Liver (tissue), 9 donors: ENCODE data around the gene NEURL1. TPM values are rescaled to one million over a fixed set of nuclear protein-coding genes. Genes with fewer than 3 reads are reported as not detected.

Source experiments
- DNase-seq: peaks from one replicate; pipeline ENCODE4 v3.0.0-alpha.2; 2017; ENCODE audit warnings: low spot score
- H3K27ac ChIP-seq, 2 donors: one replicate each; pipeline ENCODE4 v1.7.0; 2013; ENCODE audit warnings: inconsistent platforms in 2 of 2, low read length in 2 of 2, control low read depth in 1 of 2, low read depth in 1 of 2, mild to moderate bottlenecking in 1 of 2
- H3K27me3 ChIP-seq, 4 donors: one replicate each; pipeline versions ENCODE4 v1.6.1 to v1.7.0; 2013; ENCODE audit warnings: low read length in 3 of 4, inconsistent platforms in 1 of 4, mild to moderate bottlenecking in 1 of 4, moderate library complexity in 1 of 4; ENCODE audit not compliant: control insufficient read depth in 4 of 4, insufficient read depth in 4 of 4
- H3K36me3 ChIP-seq, 4 donors: one replicate each; pipeline versions ENCODE4 v1.6.1 to v1.7.0; 2013; ENCODE audit warnings: low read length in 3 of 4, mild to moderate bottlenecking in 3 of 4, low read depth in 1 of 4, moderate library complexity in 1 of 4; ENCODE audit not compliant: control insufficient read depth in 4 of 4, insufficient read depth in 3 of 4
- H3K4me1 ChIP-seq, 4 donors: one replicate each; pipeline versions ENCODE4 v1.6.1 to v1.7.0; 2013; ENCODE audit warnings: low read length in 3 of 4, mild to moderate bottlenecking in 3 of 4, moderate library complexity in 1 of 4; ENCODE audit not compliant: control insufficient read depth in 4 of 4, insufficient read depth in 4 of 4
- H3K4me3 ChIP-seq, 3 donors: one replicate each; pipeline versions ENCODE4 v1.6.1 to v1.7.0; 2013; ENCODE audit warnings: low read length in 3 of 3, control low read depth in 1 of 3, low read depth in 1 of 3, mild to moderate bottlenecking in 1 of 3
- H3K9ac ChIP-seq, 2 donors: one replicate each; pipeline ENCODE4 v1.7.0; 2013; ENCODE audit warnings: low read length in 2 of 2, mild to moderate bottlenecking in 2 of 2, moderate library complexity in 2 of 2, control low read depth in 1 of 2, low read depth in 1 of 2
- H3K9me3 ChIP-seq, 4 donors: one replicate each; pipeline versions ENCODE4 v1.6.1 to v1.7.0; 2013; ENCODE audit warnings: low read length in 3 of 4; ENCODE audit not compliant: control insufficient read depth in 4 of 4
- ATF3 ChIP-seq: IDR thresholded peaks from 2 replicates; pipeline ENCODE4 v1.6.1; 2016; ENCODE audit warnings: antibody characterized with exemption
- CTCF ChIP-seq: fragments of 150-350 bp; IDR thresholded peaks from 2 replicates; pipeline ENCODE4 v1.5.1; 2017; ENCODE audit warnings: improper control_type of control experiment, low read depth, low read length; ENCODE audit not compliant: missing input control
- EGR1 ChIP-seq, 2 donors: IDR thresholded peaks; 2 replicates each; pipeline ENCODE4 v1.6.1; 2016 to 2018; ENCODE audit warnings: antibody characterized with exemption in 2 of 2, low read depth in 2 of 2
- FOXA1 ChIP-seq: IDR thresholded peaks from 2 replicates; pipeline ENCODE4 v1.6.1; 2016; ENCODE audit warnings: antibody characterized with exemption
- FOXA2 ChIP-seq: IDR thresholded peaks from 2 replicates; pipeline ENCODE4 v1.6.1; 2016; ENCODE audit warnings: antibody characterized with exemption
- GABPA ChIP-seq, 2 donors: IDR thresholded peaks in 1 of 2; conservative IDR thresholded peaks in 1 of 2; 2 replicates each; pipeline ENCODE4 v1.6.1; 2016; ENCODE audit warnings: antibody characterized with exemption in 2 of 2, mild to moderate bottlenecking in 1 of 2, moderate library complexity in 1 of 2
- HNF4A ChIP-seq, 2 donors: conservative IDR thresholded peaks; 2 replicates each; pipeline ENCODE4 v1.6.1; 2016; ENCODE audit warnings: antibody characterized with exemption in 2 of 2, mild to moderate bottlenecking in 2 of 2
- HNF4G ChIP-seq: IDR thresholded peaks from 2 replicates; pipeline ENCODE4 v1.6.1; 2016; ENCODE audit warnings: antibody characterized with exemption
- MAX ChIP-seq: IDR thresholded peaks from 2 replicates; pipeline ENCODE4 v1.6.1; 2016; ENCODE audit warnings: antibody characterized with exemption
- NR2F2 ChIP-seq: IDR thresholded peaks from 2 replicates; pipeline ENCODE4 v1.6.1; 2016; ENCODE audit warnings: antibody characterized with exemption
- RAD21 ChIP-seq, 2 donors: IDR thresholded peaks; 2 replicates each; pipeline ENCODE4 v1.6.1; 2016; ENCODE audit warnings: antibody characterized with exemption in 2 of 2, mild to moderate bottlenecking in 2 of 2
- REST ChIP-seq: IDR thresholded peaks from 2 replicates; pipeline ENCODE4 v1.6.1; 2016; ENCODE audit warnings: antibody characterized with exemption, mild to moderate bottlenecking
- RXRA ChIP-seq, 2 donors: IDR thresholded peaks; 2 replicates each; pipeline ENCODE4 v1.6.1; 2017 to 2018; ENCODE audit warnings: antibody characterized with exemption in 2 of 2, mild to moderate bottlenecking in 1 of 2
- TAF1 ChIP-seq: conservative IDR thresholded peaks from 2 replicates; pipeline ENCODE4 v1.6.1; 2016; ENCODE audit warnings: antibody characterized with exemption, mild to moderate bottlenecking
- YY1 ChIP-seq: IDR thresholded peaks from 2 replicates; pipeline ENCODE4 v1.6.1; 2016; ENCODE audit warnings: antibody characterized with exemption, mild to moderate bottlenecking
- ZBTB33 ChIP-seq: IDR thresholded peaks from 2 replicates; pipeline ENCODE4 v1.6.1; 2016; ENCODE audit warnings: antibody characterized with exemption
- WGBS: extraction: QIAGEN DNeasy Blood & Tissue Kit; methylation state at CpG from one replicate; pipeline ENCODE4 v1.1.7; 2013; 5-methylcytosine and 5-hydroxymethylcytosine counted together
- polyA plus RNA-seq, 2 donors: library from polyadenylated mRNA; stranded (reverse) in 1 of 2; unstranded in 1 of 2; fragments of 200-250 nt in 1 of 2; fragments of >200 nt in 1 of 2; fragmentation: Nextera tagmentation in 1 of 2; extraction: Ambion mirVana in 1 of 2; gene quantifications; one replicate each; pipeline versions ENCODE4 v1.2.1 to v1.2.3, GENCODE V29; 2013 to 2015
- total RNA-seq, 2 donors: library from RNA; depleted of rRNA; stranded (reverse); fragments of >200 nt; gene quantifications; one replicate each; pipeline ENCODE4 v1.2.3, GENCODE V29; 2014
- donor health status: healthy.
- donor health status: healthy.
- donor health status: healthy.
- donor health status: healthy.
- donor health status: healthy.

Gene NEURL1
- total and polyA plus RNA-seq, 4 donors, result 0.11 to 3.9 (median 0.74) TPM

- H3K4me1 ChIP-seq, result peaks cover 2 to 19% (median 9%) of the 10 kb centered on the region in 4 donors
- no peak overlapping the region for H3K9ac ChIP-seq
- peaks cover 0 to 4% (median 0%) of the 10 kb centered on the region in 4 donors for H3K9me3 ChIP-seq
- H3K36me3 ChIP-seq, result peaks cover 0 to 1% (median 0%) of the 10 kb centered on the region in 4 donors
- H3K4me3 ChIP-seq, result no peak overlapping the region
- 92% methylated on average over 13 of the region's 13 CpGs for WGBS
- no peak for TF ChIP-seq NR2F2
- no peak for TF ChIP-seq HNF4A (conservative IDR thresholded peaks at IDR 0.05)
- TF ChIP-seq RAD21 (IDR thresholded peaks at IDR 0.05), result no peak
- TF ChIP-seq ZBTB33, result no peak
- no peak for TF ChIP-seq MAX
- TF ChIP-seq GABPA (IDR thresholded peaks at IDR 0.05 in 1 of 2, conservative IDR thresholded peaks at IDR 0.05 in 1 of 2), result no peak
- no peak for TF ChIP-seq YY1
- TF ChIP-seq HNF4G, result no peak
- TF ChIP-seq FOXA1, result no peak
- TF ChIP-seq EGR1 (IDR thresholded peaks at IDR 0.05; ENCODE audit: low read depth in 2 of 2), result no peak
- no peak for TF ChIP-seq FOXA2
- TF ChIP-seq CTCF, result no peak
- TF ChIP-seq RXRA (IDR thresholded peaks at IDR 0.05), result no peak
- TF ChIP-seq ATF3, result no peak
- TF ChIP-seq TAF1, result no peak
- no peak overlapping the region for H3K27ac ChIP-seq
- no peaks in the 10 kb centered on the region for H3K27me3 ChIP-seq
- no peak for DNase-seq
Measured at GRCh38 chr10:103582331-103583123, 89.0 kb downstream of the NEURL1 start.

GRCh38 chr10:103583871-103584215 is 90.3 kb downstream of the NEURL1 start:
- no peak overlapping the region for H3K9ac ChIP-seq
- peaks cover 0 to 8% (median 5%) of the 10 kb centered on the region in 4 donors for H3K4me1 ChIP-seq
- peaks cover 0 to 3% (median 0%) of the 10 kb centered on the region in 4 donors for H3K36me3 ChIP-seq
- H3K27ac ChIP-seq, result no peak overlapping the region
- TF ChIP-seq FOXA1, result no peak
- TF ChIP-seq RAD21 (IDR thresholded peaks at IDR 0.05), result no peak
- no peak for TF ChIP-seq GABPA (IDR thresholded peaks at IDR 0.05 in 1 of 2, conservative IDR thresholded peaks at IDR 0.05 in 1 of 2)
- no peak for TF ChIP-seq EGR1 (IDR thresholded peaks at IDR 0.05; ENCODE audit: low read depth in 2 of 2)
- no peak for TF ChIP-seq RXRA (IDR thresholded peaks at IDR 0.05)
- TF ChIP-seq REST, result no peak
- no peaks in the 10 kb centered on the region for H3K27me3 ChIP-seq
- H3K4me3 ChIP-seq, result peak overlapping the region in 1 of 3 donors; percentile 42
- no peak for DNase-seq
- peaks cover 0 to 4% (median 0%) of the 10 kb centered on the region in 4 donors for H3K9me3 ChIP-seq
- 84% methylated on average over 8 of the region's 8 CpGs for WGBS
